ENCODE data around the gene DDX1. TPM values are rescaled to one million over a fixed set of nuclear protein-coding genes. Genes with fewer than 3 reads are reported as not detected.

DDX1 gene
- total and polyA plus RNA-seq, 11 donors, result 97.7 to 193 (median 136) TPM

DNA sequence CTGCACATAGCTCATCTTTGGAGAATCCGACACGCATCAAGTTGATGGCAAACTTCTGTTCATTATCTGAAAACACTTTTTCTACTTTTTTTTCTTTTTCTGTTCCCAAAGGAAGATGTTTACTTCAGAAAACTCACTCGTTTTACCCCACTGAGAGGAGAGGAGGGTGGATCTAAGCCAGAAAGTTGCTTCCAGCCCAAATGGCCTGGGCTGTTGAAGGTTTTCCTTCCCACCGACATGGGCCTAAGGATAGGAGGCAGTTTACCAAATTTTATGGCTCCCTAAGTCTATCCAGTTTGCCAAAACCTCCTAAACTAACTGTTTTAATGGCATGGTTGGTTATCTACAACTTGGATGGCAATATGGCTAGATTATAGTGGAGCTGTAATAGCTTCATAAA is 70.4 kb downstream of the DDX1 start:
- H3K4me1 ChIP-seq, result no peaks in the 10 kb centered on the region
- DNase-seq, result no peak
- H3K9me3 ChIP-seq, result peaks cover 0 to 3% (median 0%) of the 10 kb centered on the region in 12 donors
- 69 to 84% (median 73%) methylated on average over 4 of the region's 4 CpGs for WGBS, 4 donors
- no peak for ATAC-seq
- H3K27ac ChIP-seq, result no peak overlapping the region
- TF ChIP-seq CTCF (IDR thresholded peaks at IDR 0.05) (no peak), POLR2A (IDR thresholded peaks at IDR 0.05) (no peak)
- intact Hi-C loops (cut with DNase I), result loop anchor here in 1 of 10 donors (10.0 kb wide), 1 partner anchor 83 kb away; no protein-coding TSS in a partner anchor
- H3K4me3 ChIP-seq, result no peak overlapping the region
- H3K27me3 ChIP-seq, result no peaks in the 10 kb centered on the region
- H3K36me3 ChIP-seq, result no peaks in the 10 kb centered on the region

GRCh38 chr2:15662579-15662978 is 70.9 kb downstream of the DDX1 start:
- Histone ChIP-seq H3K9me3 (peaks cover 0 to 3% (median 0%) of the 10 kb centered on the region in 12 donors), H3K27me3 (no peaks in the 10 kb centered on the region), H3K36me3 (no peaks in the 10 kb centered on the region), H3K27ac (no peak overlapping the region), H3K4me3 (no peak overlapping the region), H3K4me1 (no peaks in the 10 kb centered on the region)
- intact Hi-C loops (cut with DNase I), result loop anchor here in 1 of 10 donors (10.0 kb wide), 1 partner anchor 82 kb away; no protein-coding TSS in a partner anchor
- 95 to 97% (median 96%) methylated on average over 9 of the region's 9 CpGs for WGBS, 4 donors
- TF ChIP-seq CTCF (IDR thresholded peaks at IDR 0.05), result no peak
- TF ChIP-seq POLR2A (IDR thresholded peaks at IDR 0.05), result no peak
- DNase-seq (no peak), ATAC-seq (no peak)

GRCh38 chr2:15663802-15664201 is 72.1 kb downstream of the DDX1 start:
- TF ChIP-seq CTCF (IDR thresholded peaks at IDR 0.05), result no peak
- TF ChIP-seq POLR2A (IDR thresholded peaks at IDR 0.05), result no peak
- no peak for ATAC-seq
- Histone ChIP-seq H3K27ac (no peak overlapping the region), H3K9me3 (peaks cover 0 to 3% (median 0%) of the 10 kb centered on the region in 12 donors), H3K4me3 (no peak overlapping the region), H3K27me3 (no peaks in the 10 kb centered on the region), H3K36me3 (no peaks in the 10 kb centered on the region), H3K4me1 (peaks cover 0 to 7% (median 0%) of the 10 kb centered on the region in 12 donors)
- intact Hi-C loops (cut with DNase I), result loop anchor here in 1 of 10 donors (10.0 kb wide), 1 partner anchor 81 kb away; no protein-coding TSS in a partner anchor
- 97 to 99% (median 98%) methylated on average over 4 of the region's 4 CpGs for WGBS, 4 donors
- DNase-seq, result no peak

- ATAC-seq (no peak), DNase-seq (no peak)
- no peak for TF ChIP-seq POLR2A (IDR thresholded peaks at IDR 0.05)
- no peak for TF ChIP-seq CTCF (IDR thresholded peaks at IDR 0.05)
- peaks cover 0 to 3% (median 0%) of the 10 kb centered on the region in 12 donors for H3K9me3 ChIP-seq
- intact Hi-C loops (cut with DNase I), result loop anchor here in 1 of 10 donors (10.0 kb wide), 1 partner anchor 80 kb away; no protein-coding TSS in a partner anchor
- H3K4me3 ChIP-seq, result no peak overlapping the region
- H3K36me3 ChIP-seq, result no peaks in the 10 kb centered on the region
- peaks cover 0 to 10% (median 0%) of the 10 kb centered on the region in 12 donors for H3K4me1 ChIP-seq
- H3K27ac ChIP-seq, result no peak overlapping the region
- no peaks in the 10 kb centered on the region for H3K27me3 ChIP-seq
- WGBS, 4 donors, result 86 to 93% (median 90%) methylated on average over 31 of the region's 31 CpGs
These were observed 72.8 kb downstream of the DDX1 start for GRCh38 chr2:15664273-15665066.

Data from heart left ventricle (tissue), 16 donors.